Neural progenitor cell (in vitro differentiated cells): ENCODE data around the gene TTLL5. TPM values are rescaled to one million over a fixed set of nuclear protein-coding genes. Genes with fewer than 3 reads are reported as not detected.

Experiments
- DNase-seq: peaks from one replicate; pipeline ENCODE4 v3.0.0-alpha.2; 2016; ENCODE audit warnings: low spot score
- H2AFZ ChIP-seq: fragments of 200-600 bp; sonication (generic); replicated peaks from 2 replicates; pipeline ENCODE4 v1.6.1; 2016; ENCODE audit warnings: antibody characterized with exemption
- H3F3A ChIP-seq: fragments of 200-600 bp; sonication (generic); 2 replicates; pipeline ENCODE4 v1.6.1; 2016; ENCODE audit warnings: antibody characterized with exemption, low read depth
- H3K27ac ChIP-seq: fragments of 200-600 bp; sonication (generic); 2 replicates; pipeline ENCODE4 v1.5.1; 2016; ENCODE audit warnings: mild to moderate bottlenecking
- H3K27me3 ChIP-seq: fragments of 200-600 bp; sonication (generic); 2 replicates; pipeline ENCODE4 v1.6.1; 2016; ENCODE audit warnings: mild to moderate bottlenecking, moderate library complexity
- H3K36me3 ChIP-seq: fragments of 200-600 bp; sonication (generic); 2 replicates; pipeline ENCODE4 v1.5.1; 2016
- H3K4me1 ChIP-seq: fragments of 200-600 bp; sonication (generic); 2 replicates; pipeline ENCODE4 v1.6.1; 2016; ENCODE audit warnings: mixed run types
- H3K4me2 ChIP-seq: fragments of 200-600 bp; sonication (generic); 2 replicates; pipeline ENCODE4 v1.6.1; 2016
- H3K4me3 ChIP-seq: fragments of 200-600 bp; sonication (generic); 2 replicates; pipeline ENCODE4 v1.5.1; 2016
- H3K79me2 ChIP-seq: fragments of 200-600 bp; sonication (generic); 2 replicates; pipeline ENCODE4 v1.6.1; 2016; ENCODE audit warnings: low read depth
- H3K9ac ChIP-seq: fragments of 200-600 bp; sonication (generic); 2 replicates; pipeline ENCODE4 v1.6.1; 2016
- H3K9me3 ChIP-seq: fragments of 200-600 bp; sonication (generic); 2 replicates; pipeline ENCODE4 v1.5.1; 2016; ENCODE audit warnings: low read depth
- H4K20me1 ChIP-seq: fragments of 200-600 bp; sonication (generic); 2 replicates; pipeline ENCODE4 v1.6.1; 2016; ENCODE audit warnings: low read depth
- H3K27ac Mint-ChIP-seq: 3 replicates; pipeline ENCODE4 v1.8.0; 2021; ENCODE audit warnings: mixed read lengths
- H3K27me3 Mint-ChIP-seq: 2 replicates; pipeline ENCODE4 v1.8.0; 2022; ENCODE audit warnings: low read depth, mild to moderate bottlenecking, inconsistent platforms, moderate library complexity, mixed read lengths; ENCODE audit not compliant: insufficient read depth
- H3K36me3 Mint-ChIP-seq: 3 replicates; pipeline ENCODE4 v1.8.0; 2021; ENCODE audit warnings: mixed read lengths
- H3K4me1 Mint-ChIP-seq: 3 replicates; pipeline ENCODE4 v1.8.0; 2021; ENCODE audit warnings: mixed read lengths
- H3K4me3 Mint-ChIP-seq: 3 replicates; pipeline ENCODE4 v1.8.0; 2021; ENCODE audit warnings: mild to moderate bottlenecking, moderate library complexity, mixed read lengths
- H3K9me3 Mint-ChIP-seq: 3 replicates; pipeline ENCODE4 v1.8.0; 2020; ENCODE audit warnings: mixed read lengths
- CTCF ChIP-seq: fragments of 200-600 bp; sonication (generic); IDR thresholded peaks from 2 replicates; pipeline ENCODE4 v1.5.1; 2017; ENCODE audit warnings: antibody characterized with exemption, mild to moderate bottlenecking
- EZH2 ChIP-seq: fragments of 200-600 bp; sonication (generic); IDR thresholded peaks from 2 replicates; pipeline ENCODE4 v1.6.1; 2017; ENCODE audit warnings: antibody characterized with exemption, mild to moderate bottlenecking, moderate library complexity
- EZH2phosphoT487 ChIP-seq: fragments of 200-600 bp; sonication (generic); IDR thresholded peaks from 2 replicates; pipeline ENCODE4 v1.6.1; 2017; ENCODE audit warnings: antibody characterized with exemption
- total RNA-seq: library from RNA; depleted of rRNA; stranded (reverse); fragments of >200 nt; gene quantifications from 2 replicates; pipeline ENCODE4 v1.2.3, GENCODE V29; 2015; ENCODE audit warnings: low replicate concordance

Gene TTLL5
- total RNA-seq, 1 donor from 2014 or later: 61.4 TPM

- no peak overlapping the region for H3K27ac ChIP-seq
- H3K27me3 Mint-ChIP-seq: peaks cover 2% of the 10 kb centered on the region
- peak overlapping the region; percentile 3 for H2AFZ ChIP-seq
Observed at GRCh38 chr14:75911883-75912282, 250.8 kb downstream of the TTLL5 start.

GRCh38 chr14:75913183-75913582 lies 252.1 kb downstream of the TTLL5 start:
- H3K9me3 Mint-ChIP-seq: no peaks in the 10 kb centered on the region
- peaks cover 30% of the 10 kb centered on the region for H3K4me1 Mint-ChIP-seq
- H3K4me2 ChIP-seq: no peak overlapping the region
- H4K20me1 ChIP-seq: no peaks in the 10 kb centered on the region
- no peaks in the 10 kb centered on the region for H3K36me3 ChIP-seq
- no peak overlapping the region for H3K4me3 ChIP-seq
- no peak overlapping the region for H2AFZ ChIP-seq
- H3K79me2 ChIP-seq: no peaks in the 10 kb centered on the region
- TF ChIP-seq EZH2 (no peak), CTCF (no peak), EZH2phosphoT487 (no peak)
- H3K36me3 Mint-ChIP-seq: peaks cover 4% of the 10 kb centered on the region
- DNase-seq: no peak
- H3K4me1 ChIP-seq: peaks cover 23% of the 10 kb centered on the region
- H3K27me3 Mint-ChIP-seq: peaks cover 2% of the 10 kb centered on the region
- no peak overlapping the region for H3K27ac Mint-ChIP-seq
- H3K27me3 ChIP-seq: no peaks in the 10 kb centered on the region
- H3K9me3 ChIP-seq: no peaks in the 10 kb centered on the region
- no peak overlapping the region for H3K9ac ChIP-seq
- H3K27ac ChIP-seq: no peak overlapping the region
- H3K4me3 Mint-ChIP-seq: no peak overlapping the region
- peaks cover 10% of the 10 kb centered on the region for H3F3A ChIP-seq

More at GRCh38 chr14:75911883-75912282, 250.8 kb downstream of the TTLL5 start:
- Histone ChIP-seq H3K4me3 (no peak overlapping the region), H3F3A (peaks cover 4% of the 10 kb centered on the region), H3K36me3 (no peaks in the 10 kb centered on the region), H3K9me3 (no peaks in the 10 kb centered on the region), H3K4me2 (peak overlapping the region; percentile 59), H3K27me3 (no peaks in the 10 kb centered on the region), H3K9ac (no peak overlapping the region), H3K4me1 (peaks cover 11% of the 10 kb centered on the region), H3K79me2 (no peaks in the 10 kb centered on the region), H4K20me1 (no peaks in the 10 kb centered on the region)
- no peak for TF ChIP-seq CTCF
- peaks cover 4% of the 10 kb centered on the region for H3K36me3 Mint-ChIP-seq
- H3K27ac Mint-ChIP-seq: peak overlapping the region; percentile 11
- DNase-seq: peak; percentile 89
- H3K4me1 Mint-ChIP-seq: peaks cover 20% of the 10 kb centered on the region
- H3K4me3 Mint-ChIP-seq: peak overlapping the region; percentile 27
- no peaks in the 10 kb centered on the region for H3K9me3 Mint-ChIP-seq

GRCh38 chr14:75915045-75915444 lies 254.0 kb downstream of the TTLL5 start:
- no peak overlapping the region for H2AFZ ChIP-seq
- peaks cover 2% of the 10 kb centered on the region for H3K27me3 Mint-ChIP-seq
- H3K27me3 ChIP-seq: no peaks in the 10 kb centered on the region
- peaks cover 24% of the 10 kb centered on the region for H3K4me1 ChIP-seq
- peaks cover 26% of the 10 kb centered on the region for H3K4me1 Mint-ChIP-seq
- no peak overlapping the region for H3K4me3 ChIP-seq
- no peak overlapping the region for H3K27ac ChIP-seq
- H3K4me2 ChIP-seq: no peak overlapping the region
- H3K36me3 ChIP-seq: no peaks in the 10 kb centered on the region
- H3K79me2 ChIP-seq: no peaks in the 10 kb centered on the region
- no peaks in the 10 kb centered on the region for H4K20me1 ChIP-seq
- H3K4me3 Mint-ChIP-seq: no peak overlapping the region
- H3K36me3 Mint-ChIP-seq: peaks cover 4% of the 10 kb centered on the region
- no peak overlapping the region for H3K27ac Mint-ChIP-seq
- no peaks in the 10 kb centered on the region for H3K9me3 ChIP-seq
- DNase-seq: no peak
- no peaks in the 10 kb centered on the region for H3K9me3 Mint-ChIP-seq
- no peak for TF ChIP-seq EZH2
- no peak for TF ChIP-seq EZH2phosphoT487
- no peak for TF ChIP-seq CTCF
- peaks cover 10% of the 10 kb centered on the region for H3F3A ChIP-seq
- no peak overlapping the region for H3K9ac ChIP-seq
